GM19468 (cell line): ENCODE results near the gene CFAP58.
"Not testable (repeated sequence)": the region's sequence is repeated elsewhere in the genome, so short reads cannot be mapped to it uniquely, and the experiment has no call there.

ENCODE experiments used
- ATAC-seq: cut with Tn5 transposase; IDR thresholded peaks from one replicate; pipeline ENCODE4 v1.9.1; 2021; ENCODE audit warnings: mild to moderate bottlenecking, moderate library complexity, moderate number of reproducible peaks; ENCODE audit not compliant: unreplicated experiment; ENCODE audit errors: extremely low read depth

The CFAP58 gene

GRCh38 chr10:104468818-104469217 is 115.2 kb downstream of the CFAP58 start:
- not testable (repeated sequence) for ATAC-seq

- no peak for ATAC-seq
These were observed 118.9 kb downstream of the CFAP58 start for GRCh38 chr10:104472505-104472904.

- ATAC-seq, result no peak
These were observed 119.5 kb downstream of the CFAP58 start for GRCh38 chr10:104472957-104473745.

GRCh38 chr10:104478380-104478779 is 124.7 kb downstream of the CFAP58 start:
- ATAC-seq, result no peak

GRCh38 chr10:104479906-104480593 is 126.4 kb downstream of the CFAP58 start:
- no peak for ATAC-seq

- ATAC-seq, result no peak
These were observed 127.2 kb downstream of the CFAP58 start for GRCh38 chr10:104480797-104481196.

GRCh38 chr10:104483582-104483981 is 129.9 kb downstream of the CFAP58 start:
- no peak for ATAC-seq

GRCh38 chr10:104485632-104486031 is 132.0 kb downstream of the CFAP58 start:
- ATAC-seq, result no peak

GRCh38 chr10:104486803-104487202 is 133.2 kb downstream of the CFAP58 start:
- no peak for ATAC-seq

GRCh38 chr10:104487794-104488438 is 134.3 kb downstream of the CFAP58 start:
- no peak for ATAC-seq

- no peak for ATAC-seq
These were observed 134.8 kb downstream of the CFAP58 start for GRCh38 chr10:104488439-104488832.

GRCh38 chr10:104492329-104492940 is 138.8 kb downstream of the CFAP58 start:
- no peak for ATAC-seq

- no peak for ATAC-seq
These were observed 144.9 kb downstream of the CFAP58 start for GRCh38 chr10:104498347-104499081.

- no peak for ATAC-seq
These were observed 147.8 kb downstream of the CFAP58 start for GRCh38 chr10:104501449-104501848.

GRCh38 chr10:104501864-104502579 is 148.4 kb downstream of the CFAP58 start:
- no peak for ATAC-seq

- no peak for ATAC-seq
These were observed 149.3 kb downstream of the CFAP58 start for GRCh38 chr10:104502907-104503306.
